Endothelial cell of umbilical vein (primary cell): Measurements from ENCODE around the gene PDSS2. TPM values are rescaled to one million over a fixed set of nuclear protein-coding genes. Genes with fewer than 3 reads are reported as not detected.
A peak's percentile ranks its signal among the peaks of the same experiment; 100 is the strongest.

Source experiments
- BruUV-seq: library from RNA; stranded (reverse); fragments of 400-500 nt; replicated peaks from 2 replicates; lab custom pipeline; 2021; lab: Mats Ljungman, UMichigan
- CTCF ChIA-PET: fragments of 300-600, 350-600 bp; sonication (Branson Sonifier 250); formaldehyde crosslinking; loops from one replicate; lab custom pipeline; 2021; ENCODE audit warnings: antibody characterized with exemption, inconsistent platforms; lab: Charles Lee
- POLR2A ChIA-PET: fragments of 300-600, 350-600 bp; sonication (Branson Sonifier 250); formaldehyde crosslinking; loops from one replicate; lab custom pipeline; 2021; ENCODE audit warnings: antibody characterized with exemption, inconsistent platforms; lab: Charles Lee
- DNase-seq: peaks from one replicate; pipeline ENCODE4 v3.0.0-alpha.2; 2011; ENCODE audit warnings: low read depth, low spot score
- FAIRE-seq: peaks from 2 replicates; lab custom pipeline; 2011; peaks lifted over from hg19 to GRCh38; lab: Jason Lieb, UNC
- H2AFZ ChIP-seq: 2 replicates; pipeline ENCODE4 v1.6.0; 2012; ENCODE audit warnings: low read depth, low read length, control low read depth, inconsistent platforms
- H3K27ac ChIP-seq: 2 replicates; pipeline ENCODE4 v1.5.1; 2011; ENCODE audit warnings: low read depth, mild to moderate bottlenecking, control low read depth, low read length, moderate library complexity; ENCODE audit not compliant: insufficient read depth
- H3K27me3 ChIP-seq, 2 experiments: 2 replicates each; pipeline versions ENCODE4 v1.6.0 to v1.6.1; 2011; ENCODE audit warnings: low read length in 2 of 2, mixed read lengths in 1 of 2; ENCODE audit not compliant: control insufficient read depth in 2 of 2, insufficient read depth in 2 of 2
- H3K36me3 ChIP-seq, 2 experiments: 2 replicates in 1 of 2; 3 replicates in 1 of 2; pipeline ENCODE4 v1.5.1; 2011; ENCODE audit warnings: low read length in 2 of 2, mild to moderate bottlenecking in 1 of 2, moderate library complexity in 1 of 2; ENCODE audit not compliant: control insufficient read depth in 2 of 2, insufficient read depth in 2 of 2; ENCODE audit errors: extremely low read depth in 1 of 2
- H3K4me1 ChIP-seq: 3 replicates; pipeline ENCODE4 v1.5.1; 2011; ENCODE audit warnings: mild to moderate bottlenecking, low read length; ENCODE audit not compliant: control insufficient read depth, insufficient read depth; ENCODE audit errors: extremely low read depth
- H3K4me2 ChIP-seq: 2 replicates; pipeline ENCODE4 v1.6.1; 2011; ENCODE audit warnings: low read length, control low read depth, mixed read lengths; ENCODE audit not compliant: insufficient read depth
- H3K4me3 ChIP-seq, 3 experiments: fragments of 200-600 bp in 1 of 3; sonication (generic), shearing (Covaris generic) in 1 of 3; replicated peaks in 1 of 3; 2 replicates each; pipeline ENCODE4 v1.5.1; 2011 to 2016; ENCODE audit warnings: control low read depth in 3 of 3, low read length in 3 of 3, mild to moderate bottlenecking in 2 of 3, inconsistent platforms in 1 of 3, low read depth in 1 of 3, moderate library complexity in 1 of 3; ENCODE audit not compliant: insufficient read depth in 1 of 3
- H3K79me2 ChIP-seq: 2 replicates; pipeline ENCODE4 v1.6.0; 2012; ENCODE audit warnings: low read length, inconsistent platforms; ENCODE audit not compliant: control insufficient read depth, insufficient read depth
- H3K9ac ChIP-seq: replicated peaks from 2 replicates; pipeline ENCODE3; 2011; ENCODE audit warnings: low read length, control low read depth; ENCODE audit not compliant: insufficient read depth; ENCODE audit errors: extremely low read depth
- H3K9me1 ChIP-seq: replicated peaks from 3 replicates; pipeline ENCODE4 v1.6.0; 2011; ENCODE audit warnings: mild to moderate bottlenecking, low read length; ENCODE audit not compliant: control insufficient read depth, insufficient read depth; ENCODE audit errors: extremely low read depth
- H3K9me3 ChIP-seq: replicated peaks from 2 replicates; pipeline ENCODE4 v1.5.1; 2012; ENCODE audit warnings: low read length, inconsistent platforms; ENCODE audit not compliant: control insufficient read depth, insufficient read depth
- H4K20me1 ChIP-seq: replicated peaks from 2 replicates; pipeline ENCODE3; 2011; ENCODE audit warnings: mild to moderate bottlenecking, low read length; ENCODE audit not compliant: control insufficient read depth, insufficient read depth; ENCODE audit errors: extremely low read depth
- CTCF ChIP-seq, 2 donors: IDR thresholded peaks; 1 replicate in 1 of 2; 2 replicates in 1 of 2; pipeline ENCODE4 v1.5.1; 2011; ENCODE audit warnings: low read length in 2 of 2, mild to moderate bottlenecking in 2 of 2, moderate library complexity in 2 of 2, control low read depth in 1 of 2, inconsistent platforms in 1 of 2, low read depth in 1 of 2; ENCODE audit not compliant: insufficient read depth in 1 of 2; ENCODE audit errors: extremely low read depth in 1 of 2
- EZH2 ChIP-seq: IDR thresholded peaks from 2 replicates; pipeline ENCODE4 v1.6.1; 2012; ENCODE audit warnings: borderline replicate concordance, low read depth, mild to moderate bottlenecking, moderate library complexity, low read length, inconsistent platforms; ENCODE audit not compliant: severe bottlenecking
- FOS ChIP-seq: IDR thresholded peaks from 2 replicates; pipeline ENCODE4 v1.6.1; 2011; ENCODE audit warnings: mild to moderate bottlenecking, low read length, moderate library complexity, borderline replicate concordance; ENCODE audit not compliant: insufficient read depth
- GATA2 ChIP-seq: IDR thresholded peaks from 2 replicates; pipeline ENCODE4 v1.7.0; 2011; ENCODE audit warnings: low read depth, mild to moderate bottlenecking, moderate library complexity, mixed read lengths, low read length; ENCODE audit not compliant: insufficient read length, insufficient read depth
- JUN ChIP-seq: IDR thresholded peaks from 2 replicates; pipeline ENCODE4 v1.6.1; 2011; ENCODE audit warnings: borderline replicate concordance, low read depth; ENCODE audit not compliant: insufficient read length, insufficient read depth
- MAX ChIP-seq: IDR thresholded peaks from 2 replicates; pipeline ENCODE4 v1.6.1; 2011; ENCODE audit not compliant: insufficient read depth, insufficient read length
- MYC ChIP-seq: IDR thresholded peaks from one replicate; pipeline ENCODE4 v1.6.1; 2011; ENCODE audit warnings: mild to moderate bottlenecking, low read depth, low read length
- POLR2A ChIP-seq: IDR thresholded peaks from 2 replicates; pipeline ENCODE4 v1.6.1; 2012; ENCODE audit warnings: low read depth, mild to moderate bottlenecking, control low read depth, low read length
- POLR2AphosphoS5 ChIP-seq: IDR thresholded peaks from 2 replicates; pipeline ENCODE4 v1.6.1; 2012; ENCODE audit warnings: low read depth, mild to moderate bottlenecking, control low read depth, low read length, moderate library complexity; ENCODE audit not compliant: insufficient read depth
- dilution Hi-C: fragments of 300-500 bp; cut with MboI; formaldehyde crosslinking; loops from one replicate; pipeline ENCODE4 v1.15.0; 2019; ENCODE audit warnings: low sequenced_read_pairs; ENCODE audit not compliant: extremely low pct_ligation_motif_present
- intact Hi-C: fragments of 100-400 bp; cut with micrococcal nuclease; formaldehyde crosslinking; loops from one replicate; pipeline ENCODE4 v1.10.0; 2022
- polyA plus RNA-seq, 4 experiments: library from polyadenylated mRNA; depleted of rRNA in 3 of 4; stranded (reverse) in 3 of 4; unstranded in 1 of 4; fragments of >200 nt; gene quantifications; 2 replicates each; pipeline versions ENCODE4 v1.2.1 to v1.2.3, GENCODE V29; 2011 to 2012; ENCODE audit warnings: missing spikeins in 1 of 4
- total RNA-seq: library from RNA; stranded (reverse); gene quantifications from 2 replicates; pipeline ENCODE4 v1.2.3, GENCODE V29; 2021

PDSS2 gene
- total and polyA plus RNA-seq, 2 donors (not counting 3 experiments of a cell fraction or from before 2014, with no cell fraction given): 7.6 to 9.3 TPM

GRCh38 chr6:107458672-107459282 is 587 bp downstream of the PDSS2 start:
- H2AFZ ChIP-seq: peak overlapping the region; percentile 88
- no peak for TF ChIP-seq MYC
- TF ChIP-seq GATA2: no peak
- no peak for TF ChIP-seq CTCF (IDR thresholded peaks at IDR 0.05; ENCODE audit: extremely low read depth in 1 of 2, insufficient read depth in 1 of 2, low read depth in 1 of 2, low read length in 2 of 2)
- no peaks in the 10 kb centered on the region for H3K9me3 ChIP-seq
- H3K36me3 ChIP-seq: no peaks in the 10 kb centered on the region
- peaks cover 8% of the 10 kb centered on the region for H3K79me2 ChIP-seq
- TSS peak; percentile 55 for BruUV-seq
- POLR2A ChIA-PET: interaction anchor here (0.6 to 1.3 kb wide), 5 partner anchors 14 to 137 kb away, joined by 3 read pairs; partner anchors contain the start of gene SOBP
- H3K27me3 ChIP-seq: no peaks in the 10 kb centered on the region
- CTCF ChIA-PET: interaction anchor here (0.7 to 3.6 kb wide), 25 partner anchors 11 to 409 kb away, joined by 3 to 55 read pairs (median 4); partner anchors contain the start of gene SOBP
- intact Hi-C loops (loop anchor here (1.0 to 5.0 kb wide), 7 partner anchors 31 to 341 kb away; partner anchors contain the start of gene BEND3), dilution Hi-C loops (no loop called here)
- no peaks in the 10 kb centered on the region for H4K20me1 ChIP-seq
- H3K27ac ChIP-seq: peak overlapping the region; percentile 22
- H3K4me2 ChIP-seq: peak overlapping the region; percentile 84
- peak overlapping the region; percentile 75 to 90 (median 81) for H3K4me3 ChIP-seq
- peak overlapping the region; percentile 78 for H3K9ac ChIP-seq
- peak; percentile 50 for DNase-seq
- H3K4me1 ChIP-seq: peaks cover 4% of the 10 kb centered on the region
- no peak for FAIRE-seq
- H3K9me1 ChIP-seq: no peaks in the 10 kb centered on the region

GRCh38 chr6:107448776-107449175 is 10.6 kb downstream of the PDSS2 start:
- Histone ChIP-seq H3K4me1 (no peaks in the 10 kb centered on the region), H3K79me2 (no peaks in the 10 kb centered on the region), H3K9me3 (no peaks in the 10 kb centered on the region), H3K4me3 (no peak overlapping the region), H3K27ac (no peak overlapping the region), H3K9me1 (no peaks in the 10 kb centered on the region), H3K27me3 (no peaks in the 10 kb centered on the region), H3K4me2 (no peak overlapping the region), H3K9ac (no peak overlapping the region), H3K36me3 (no peaks in the 10 kb centered on the region), H4K20me1 (no peaks in the 10 kb centered on the region), H2AFZ (no peak overlapping the region)
- CTCF ChIA-PET: no interaction called here
- intact Hi-C loops (no loop called here), dilution Hi-C loops (no loop called here)
- no peak for TF ChIP-seq MAX
- TF ChIP-seq EZH2: no peak
- no peak for TF ChIP-seq GATA2
- TF ChIP-seq MYC: no peak
- no peak for TF ChIP-seq POLR2AphosphoS5
- no peak for TF ChIP-seq JUN
- TF ChIP-seq FOS: no peak
- no peak for TF ChIP-seq POLR2A
- no peak for TF ChIP-seq CTCF (IDR thresholded peaks at IDR 0.05; ENCODE audit: extremely low read depth in 1 of 2, insufficient read depth in 1 of 2, low read depth in 1 of 2, low read length in 2 of 2)
- POLR2A ChIA-PET: no interaction called here
- DNase-seq: no peak
- no TSS peak for BruUV-seq
- FAIRE-seq: no peak
